GM23248 (cell line): ENCODE measurements around the gene FZD1.

ENCODE experiments used
- EZH2 ChIP-seq: fragments of 200-600 bp; sonication (generic); IDR thresholded peaks from 2 replicates; pipeline ENCODE4 v1.6.1; 2018; ENCODE audit warnings: antibody characterized with exemption, mild to moderate bottlenecking; ENCODE audit not compliant: insufficient read depth, poor library complexity, severe bottlenecking
- EZH2phosphoT487 ChIP-seq: fragments of 200-600 bp; sonication (generic); IDR thresholded peaks from 2 replicates; pipeline ENCODE4 v1.6.1; 2018; ENCODE audit warnings: antibody characterized with exemption, moderate library complexity, mild to moderate bottlenecking, low read depth; ENCODE audit not compliant: insufficient read depth

DNA sequence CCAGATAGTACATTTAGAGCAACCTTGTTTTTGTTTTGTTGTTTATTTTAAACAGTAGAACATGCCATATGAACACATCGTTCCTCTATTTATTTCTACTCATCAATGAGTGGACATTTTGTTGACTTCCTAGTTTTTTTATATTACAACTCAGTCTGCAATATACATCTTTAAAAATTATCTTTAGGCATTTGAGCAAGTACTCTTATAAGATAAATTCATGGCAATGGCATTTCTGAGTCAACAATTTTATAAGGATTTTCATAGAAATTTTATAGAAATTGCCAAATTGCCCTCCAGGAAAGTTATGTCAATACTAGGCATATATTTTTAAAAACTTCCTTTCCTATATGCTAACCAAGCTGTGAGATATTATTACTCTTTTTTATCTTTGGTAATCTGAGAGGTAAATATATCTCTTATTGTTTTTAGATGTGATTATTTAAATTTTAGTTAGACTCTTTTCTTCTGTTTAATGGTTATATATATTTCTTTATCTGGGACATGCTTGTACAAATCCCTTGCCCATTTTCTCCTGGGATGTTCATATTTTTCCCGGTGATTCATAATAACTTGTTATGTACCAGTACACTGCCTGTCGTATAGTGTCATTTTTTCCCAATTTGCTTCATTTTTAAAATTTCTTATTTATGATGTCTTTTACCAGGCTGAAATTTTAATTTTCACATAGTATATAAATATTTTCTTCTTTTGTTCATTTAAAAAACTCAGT is 50.5 kb downstream of the FZD1 start:
- TF ChIP-seq EZH2phosphoT487 (no peak), EZH2 (no peak)
